ENCODE measurements around the gene TAF1B.

- TF ChIP-seq POLR2A (IDR thresholded peaks at IDR 0.05): no peak
- TF ChIP-seq, protein P1, sequence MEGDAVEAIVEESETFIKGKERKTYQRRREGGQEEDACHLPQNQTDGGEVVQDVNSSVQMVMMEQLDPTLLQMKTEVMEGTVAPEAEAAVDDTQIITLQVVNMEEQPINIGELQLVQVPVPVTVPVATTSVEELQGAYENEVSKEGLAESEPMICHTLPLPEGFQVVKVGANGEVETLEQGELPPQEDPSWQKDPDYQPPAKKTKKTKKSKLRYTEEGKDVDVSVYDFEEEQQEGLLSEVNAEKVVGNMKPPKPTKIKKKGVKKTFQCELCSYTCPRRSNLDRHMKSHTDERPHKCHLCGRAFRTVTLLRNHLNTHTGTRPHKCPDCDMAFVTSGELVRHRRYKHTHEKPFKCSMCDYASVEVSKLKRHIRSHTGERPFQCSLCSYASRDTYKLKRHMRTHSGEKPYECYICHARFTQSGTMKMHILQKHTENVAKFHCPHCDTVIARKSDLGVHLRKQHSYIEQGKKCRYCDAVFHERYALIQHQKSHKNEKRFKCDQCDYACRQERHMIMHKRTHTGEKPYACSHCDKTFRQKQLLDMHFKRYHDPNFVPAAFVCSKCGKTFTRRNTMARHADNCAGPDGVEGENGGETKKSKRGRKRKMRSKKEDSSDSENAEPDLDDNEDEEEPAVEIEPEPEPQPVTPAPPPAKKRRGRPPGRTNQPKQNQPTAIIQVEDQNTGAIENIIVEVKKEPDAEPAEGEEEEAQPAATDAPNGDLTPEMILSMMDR (IDR thresholded peaks at IDR 0.05): no peak
Measured at GRCh38 chr2:9958057-9958456, 114.8 kb downstream of the TAF1B start.

Measured in breast epithelium (tissue), 3 donors.